ENCODE results near the gene IGSF9B. TPM values are rescaled to one million over a fixed set of nuclear protein-coding genes. Genes with fewer than 3 reads are reported as not detected.

Gene IGSF9B
- total RNA-seq, 1 experiment from 2014 or later = not detected

DNA sequence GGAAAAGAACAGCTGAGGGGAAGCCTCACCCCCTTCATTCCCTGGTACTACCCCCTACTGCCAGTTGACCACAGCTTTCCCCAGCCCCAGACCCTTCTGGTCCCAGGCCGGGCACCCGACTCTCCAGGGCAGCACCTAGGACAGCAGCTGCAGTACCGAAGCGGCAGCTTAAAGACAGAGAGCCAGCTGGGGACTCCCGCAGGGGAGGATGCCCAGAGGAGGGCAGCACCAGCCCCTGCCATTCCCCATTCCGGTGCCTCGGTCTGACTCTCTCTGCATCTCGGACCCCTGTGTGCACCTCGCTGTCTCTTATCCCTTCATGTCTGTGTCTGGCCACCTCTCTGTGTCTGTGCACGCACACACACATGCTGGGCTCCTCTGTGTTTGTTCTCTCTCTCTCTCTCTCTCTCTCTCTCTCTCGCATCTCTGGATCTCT, 9.4 kb downstream of the IGSF9B start:
- no peak overlapping the region for H3K4me2 ChIP-seq
- no peak overlapping the region for H2AFZ ChIP-seq
- POLR2A ChIA-PET (ENCODE audit: unreplicated experiment) = no interaction called here
- no peaks in the 10 kb centered on the region for H3K36me3 ChIP-seq (ENCODE audit: low read depth)
- H3F3A ChIP-seq (ENCODE audit: insufficient read depth, low read depth) = no peaks in the 10 kb centered on the region
- no peaks in the 10 kb centered on the region for H3K9me3 ChIP-seq (ENCODE audit: insufficient read depth, low read depth)
- no peaks in the 10 kb centered on the region for H3K9me2 ChIP-seq (ENCODE audit: insufficient read depth)
- no peak for DNase-seq
- TF ChIP-seq, protein P1, sequence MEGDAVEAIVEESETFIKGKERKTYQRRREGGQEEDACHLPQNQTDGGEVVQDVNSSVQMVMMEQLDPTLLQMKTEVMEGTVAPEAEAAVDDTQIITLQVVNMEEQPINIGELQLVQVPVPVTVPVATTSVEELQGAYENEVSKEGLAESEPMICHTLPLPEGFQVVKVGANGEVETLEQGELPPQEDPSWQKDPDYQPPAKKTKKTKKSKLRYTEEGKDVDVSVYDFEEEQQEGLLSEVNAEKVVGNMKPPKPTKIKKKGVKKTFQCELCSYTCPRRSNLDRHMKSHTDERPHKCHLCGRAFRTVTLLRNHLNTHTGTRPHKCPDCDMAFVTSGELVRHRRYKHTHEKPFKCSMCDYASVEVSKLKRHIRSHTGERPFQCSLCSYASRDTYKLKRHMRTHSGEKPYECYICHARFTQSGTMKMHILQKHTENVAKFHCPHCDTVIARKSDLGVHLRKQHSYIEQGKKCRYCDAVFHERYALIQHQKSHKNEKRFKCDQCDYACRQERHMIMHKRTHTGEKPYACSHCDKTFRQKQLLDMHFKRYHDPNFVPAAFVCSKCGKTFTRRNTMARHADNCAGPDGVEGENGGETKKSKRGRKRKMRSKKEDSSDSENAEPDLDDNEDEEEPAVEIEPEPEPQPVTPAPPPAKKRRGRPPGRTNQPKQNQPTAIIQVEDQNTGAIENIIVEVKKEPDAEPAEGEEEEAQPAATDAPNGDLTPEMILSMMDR (conservative IDR thresholded peaks at IDR 0.05) = 0 out of 2 replicates have a peak, but pooled peaks have one; percentile 26
- TF ChIP-seq EZH2 (IDR thresholded peaks at IDR 0.05; ENCODE audit: low read depth) = no peak
- H3K4me1 ChIP-seq (replicated peaks; ENCODE audit: insufficient read depth) = no peaks in the 10 kb centered on the region
- no peaks in the 10 kb centered on the region for H4K20me1 ChIP-seq (ENCODE audit: insufficient read depth)
- no TSS peak for BruUV-seq (replicated peaks)
- no peak overlapping the region for H3K4me3 ChIP-seq
- H3K27me3 ChIP-seq (ENCODE audit: insufficient read depth, low read depth) = peaks cover 98% of the 10 kb centered on the region
- CTCF ChIA-PET = no interaction called here
- H3K79me2 ChIP-seq (ENCODE audit: low read depth) = no peaks in the 10 kb centered on the region
- no peak overlapping the region for H3K27ac ChIP-seq
- intact Hi-C loops (cut with micrococcal nuclease; ENCODE audit: unreplicated experiment) = no loop called here

DNA sequence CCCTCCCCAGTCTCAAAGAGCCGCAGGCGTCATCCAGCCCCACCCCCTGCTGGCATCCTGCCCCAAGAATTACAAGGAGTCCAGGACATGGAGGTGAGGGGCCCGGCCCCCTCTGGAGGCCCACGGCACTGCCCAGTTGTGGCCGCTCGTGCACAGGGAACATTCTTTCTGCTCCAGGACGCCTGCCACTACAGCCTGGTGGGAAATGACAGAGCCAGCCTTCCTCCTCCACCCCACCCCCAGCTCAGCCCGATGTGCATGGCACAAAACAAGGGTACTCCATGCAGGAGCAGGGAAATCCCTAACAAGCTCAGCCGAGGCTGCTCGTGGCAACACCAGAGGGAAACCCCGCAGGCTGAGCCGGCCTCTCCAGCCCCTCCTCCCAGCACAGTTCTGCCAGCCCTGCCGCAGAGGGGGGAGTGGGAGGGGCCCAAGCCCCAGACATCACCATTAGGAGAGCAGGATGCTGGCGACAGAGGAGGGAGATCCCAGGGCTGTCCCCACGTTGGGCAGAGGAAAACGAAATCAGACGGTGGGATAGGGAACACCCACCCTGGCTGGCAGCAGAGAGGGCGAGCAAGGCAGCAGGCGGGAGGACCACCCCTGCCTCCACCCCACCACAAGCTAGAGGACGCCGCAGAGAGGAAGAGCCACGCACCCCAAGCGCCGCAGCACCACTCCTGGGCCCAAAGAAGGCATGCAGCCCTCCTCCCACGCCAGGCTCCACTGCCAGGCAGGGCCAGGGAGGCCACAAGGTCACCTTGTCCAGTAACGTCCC, 10.0 kb downstream of the IGSF9B start:
- H3K27me3 ChIP-seq (ENCODE audit: insufficient read depth, low read depth) = peaks cover 98% of the 10 kb centered on the region
- intact Hi-C loops (cut with micrococcal nuclease; ENCODE audit: unreplicated experiment) = no loop called here
- H3K27ac ChIP-seq = no peak overlapping the region
- POLR2A ChIA-PET (ENCODE audit: unreplicated experiment) = no interaction called here
- no peaks in the 10 kb centered on the region for H3F3A ChIP-seq (ENCODE audit: insufficient read depth, low read depth)
- no peaks in the 10 kb centered on the region for H3K9me2 ChIP-seq (ENCODE audit: insufficient read depth)
- H3K36me3 ChIP-seq (ENCODE audit: low read depth) = no peaks in the 10 kb centered on the region
- H4K20me1 ChIP-seq (ENCODE audit: insufficient read depth) = no peaks in the 10 kb centered on the region
- no peak for TF ChIP-seq EZH2 (IDR thresholded peaks at IDR 0.05; ENCODE audit: low read depth)
- TF ChIP-seq, protein P1 (conservative IDR thresholded peaks at IDR 0.05) = no peak
- no peaks in the 10 kb centered on the region for H3K9me3 ChIP-seq (ENCODE audit: insufficient read depth, low read depth)
- DNase-seq = no peak
- no peaks in the 10 kb centered on the region for H3K79me2 ChIP-seq (ENCODE audit: low read depth)
- H3K4me3 ChIP-seq = no peak overlapping the region
- no peak overlapping the region for H3K4me2 ChIP-seq
- H3K4me1 ChIP-seq (replicated peaks; ENCODE audit: insufficient read depth) = no peaks in the 10 kb centered on the region
- CTCF ChIA-PET = no interaction called here
- no peak overlapping the region for H2AFZ ChIP-seq
- no TSS peak for BruUV-seq (replicated peaks)

DNA sequence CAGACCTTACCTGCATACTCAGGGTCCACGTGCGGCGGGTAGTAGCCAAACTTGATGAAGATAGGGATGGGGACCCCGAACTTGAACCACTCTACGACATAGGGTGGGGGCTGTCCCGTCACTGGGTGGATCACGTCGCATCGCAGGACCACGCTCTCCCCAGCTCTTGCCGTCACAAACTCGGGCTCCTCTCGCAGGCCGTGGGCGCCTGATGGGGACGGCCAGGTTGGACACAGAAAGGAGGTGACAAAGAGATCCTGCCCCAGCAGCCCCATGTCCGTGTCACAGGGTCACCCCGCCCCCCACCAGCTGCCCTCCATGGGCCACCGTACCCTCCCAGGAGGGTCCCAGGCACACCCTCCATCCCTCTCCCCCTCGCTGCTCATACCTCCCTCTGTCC, 10.7 kb downstream of the IGSF9B start:
- TF ChIP-seq EZH2 (IDR thresholded peaks at IDR 0.05; ENCODE audit: low read depth) = no peak
- TF ChIP-seq, protein P1 (conservative IDR thresholded peaks at IDR 0.05) = no peak
- intact Hi-C loops (cut with micrococcal nuclease; ENCODE audit: unreplicated experiment) = no loop called here
- no peak for DNase-seq
- H3K4me3 ChIP-seq = no peak overlapping the region
- POLR2A ChIA-PET (ENCODE audit: unreplicated experiment) = no interaction called here
- H3K4me1 ChIP-seq (replicated peaks; ENCODE audit: insufficient read depth) = no peaks in the 10 kb centered on the region
- no peak overlapping the region for H3K27ac ChIP-seq
- no peak overlapping the region for H3K4me2 ChIP-seq
- H3K36me3 ChIP-seq (ENCODE audit: low read depth) = no peaks in the 10 kb centered on the region
- no peak overlapping the region for H2AFZ ChIP-seq
- H4K20me1 ChIP-seq (ENCODE audit: insufficient read depth) = no peaks in the 10 kb centered on the region
- no peaks in the 10 kb centered on the region for H3K9me3 ChIP-seq (ENCODE audit: insufficient read depth, low read depth)
- H3K9me2 ChIP-seq (ENCODE audit: insufficient read depth) = no peaks in the 10 kb centered on the region
- H3K79me2 ChIP-seq (ENCODE audit: low read depth) = no peaks in the 10 kb centered on the region
- CTCF ChIA-PET = no interaction called here
- H3F3A ChIP-seq (ENCODE audit: insufficient read depth, low read depth) = no peaks in the 10 kb centered on the region
- no TSS peak for BruUV-seq (replicated peaks)
- H3K27me3 ChIP-seq (ENCODE audit: insufficient read depth, low read depth) = peaks cover 98% of the 10 kb centered on the region

Measured in PC-9 (cell line).